Activated T-helper 1 cell treated with anti-CD3 and anti-CD28 coated beads, Interleukin-12 subunit alpha, Interleukin-12 subunit beta, Interleukin-2, Interleukin-4 antibody, amounts not matched to agents 30 ng/mL and 10 ng/mL and 1 ng/mL, durations not matched to agents 14 hours and 24 hours and 36 hours (primary cell): ENCODE data around the gene CPXM1. TPM values are rescaled to one million over a fixed set of nuclear protein-coding genes. Genes with fewer than 3 reads are reported as not detected.

ENCODE experiments used
- DNase-seq: peaks from one replicate; pipeline ENCODE4 v3.0.0; 2021; ENCODE audit warnings: low spot score
- H3K27ac Mint-ChIP-seq: one replicate; pipeline ENCODE4 v1.8.0; 2021; ENCODE audit warnings: mild to moderate bottlenecking, mixed read lengths
- H3K27me3 Mint-ChIP-seq: one replicate; pipeline ENCODE4 v1.8.0; 2022; ENCODE audit warnings: mild to moderate bottlenecking, moderate library complexity, mixed read lengths; ENCODE audit not compliant: insufficient read depth
- H3K36me3 Mint-ChIP-seq: one replicate; pipeline ENCODE4 v1.8.0; 2021; ENCODE audit warnings: low read depth, mixed read lengths
- H3K4me1 Mint-ChIP-seq: one replicate; pipeline ENCODE4 v1.8.0; 2021; ENCODE audit warnings: low read depth, mixed read lengths
- H3K4me3 Mint-ChIP-seq: one replicate; pipeline ENCODE4 v1.8.0; 2021; ENCODE audit warnings: mild to moderate bottlenecking, moderate library complexity, mixed read lengths
- H3K9me3 Mint-ChIP-seq: one replicate; pipeline ENCODE4 v1.8.0; 2021; ENCODE audit warnings: mixed read lengths
- intact Hi-C: fragments of 100-400 bp; cut with micrococcal nuclease; formaldehyde crosslinking; loops from one replicate; pipeline ENCODE4 v1.15.1; 2024
- total RNA-seq: library from RNA; stranded (reverse); gene quantifications from 2 replicates; pipeline ENCODE4 v1.2.3, GENCODE V29; 2022

The CPXM1 gene
- total RNA-seq, 1 donor from 2014 or later: 0.31 TPM

DNA sequence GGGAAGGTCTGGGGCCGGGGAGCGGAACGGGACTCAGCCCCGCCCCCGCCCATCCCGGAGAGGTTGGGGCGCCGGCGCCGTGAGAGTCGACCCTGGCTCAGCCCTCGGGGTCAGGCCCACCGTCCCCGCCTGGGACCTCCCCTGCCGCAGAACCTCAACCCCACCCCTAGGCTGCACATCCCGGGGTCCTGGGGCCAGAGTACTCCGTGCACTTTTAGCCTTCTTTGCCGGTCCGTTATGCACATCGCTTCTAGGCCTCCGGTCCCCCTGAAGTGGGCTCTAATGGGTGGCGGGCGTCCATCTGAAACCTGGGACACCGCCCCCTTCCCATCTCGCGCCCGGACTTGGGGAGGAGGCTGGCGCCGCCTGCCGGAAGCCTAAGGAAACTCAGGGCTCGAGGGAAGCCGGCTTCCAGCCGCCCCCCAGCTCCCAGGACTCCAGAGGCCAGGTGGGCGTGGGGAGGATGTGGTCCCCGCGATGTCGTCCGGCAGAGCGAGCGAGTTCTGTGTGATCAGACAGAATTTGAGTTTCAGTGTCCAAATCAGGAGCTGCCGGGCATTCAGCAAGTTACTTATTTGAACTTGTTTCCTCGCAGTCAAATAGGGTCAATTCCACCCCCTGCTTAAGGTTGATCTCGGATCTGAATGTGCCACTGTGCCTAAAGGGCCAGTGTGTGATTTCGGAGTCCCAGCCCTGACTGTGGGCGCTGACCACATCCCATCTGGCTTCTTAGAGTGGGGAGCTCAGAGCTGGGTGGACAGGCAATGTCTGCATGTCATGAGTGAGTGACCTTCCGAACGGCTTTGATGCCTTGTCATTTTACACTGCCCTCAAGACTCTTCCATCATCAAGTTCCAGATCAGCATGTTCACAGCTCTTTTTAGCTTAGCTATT, 47.6 kb downstream of the CPXM1 start:
- no peak for DNase-seq
- Mint-ChIP-seq H3K27me3 (peaks cover 43% of the 10 kb centered on the region), H3K27ac (no peak overlapping the region), H3K4me1 (peaks cover 22% of the 10 kb centered on the region), H3K4me3 (peak overlapping the region; percentile 79), H3K9me3 (no peaks in the 10 kb centered on the region), H3K36me3 (peaks cover 2% of the 10 kb centered on the region)
- intact Hi-C loops: loop anchor here (1.0 to 5.0 kb wide), 5 partner anchors 65 to 259 kb away; partner anchors contain the start of gene PTPRA

DNA sequence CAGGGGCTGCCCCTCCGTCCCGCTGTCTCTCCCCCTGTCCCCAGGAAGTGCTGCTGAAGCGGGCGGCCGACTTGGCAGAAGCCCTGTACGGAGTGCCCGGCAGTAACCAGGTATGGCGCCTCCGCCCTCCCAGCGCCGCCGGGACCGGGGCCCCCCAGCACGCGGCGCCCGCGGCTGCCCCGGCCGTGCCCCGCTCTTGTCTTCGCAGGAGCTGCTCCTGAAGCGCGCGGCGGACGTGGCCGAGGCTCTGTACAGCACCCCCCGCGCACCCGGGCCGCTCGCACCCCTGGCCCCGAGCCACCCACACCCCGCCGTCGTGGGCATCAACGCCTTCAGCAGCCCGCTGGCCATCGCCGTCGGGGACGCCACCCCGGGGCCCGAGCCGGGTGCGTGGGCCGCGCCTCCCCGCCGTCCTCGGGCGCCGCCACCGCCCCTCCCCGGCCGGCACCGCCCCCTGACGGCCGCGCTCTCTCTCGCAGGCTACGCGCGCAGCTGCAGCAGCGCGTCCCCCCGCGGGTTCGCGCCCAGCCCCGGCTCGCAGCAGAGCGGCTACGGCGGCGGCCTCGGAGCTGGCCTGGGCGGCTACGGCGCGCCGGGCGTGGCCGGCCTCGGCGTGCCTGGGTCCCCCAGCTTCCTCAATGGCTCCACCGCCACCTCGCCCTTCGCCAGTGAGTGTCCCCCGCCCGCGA, 48.4 kb downstream of the CPXM1 start:
- DNase-seq: peak; percentile 43
- Mint-ChIP-seq H3K27ac (no peak overlapping the region), H3K9me3 (no peaks in the 10 kb centered on the region), H3K27me3 (peaks cover 48% of the 10 kb centered on the region), H3K36me3 (peaks cover 2% of the 10 kb centered on the region), H3K4me1 (peaks cover 22% of the 10 kb centered on the region), H3K4me3 (no peak overlapping the region)
- intact Hi-C loops: loop anchor here (1.0 to 5.0 kb wide), 6 partner anchors 9 to 260 kb away; partner anchors contain the start of gene PTPRA

DNA sequence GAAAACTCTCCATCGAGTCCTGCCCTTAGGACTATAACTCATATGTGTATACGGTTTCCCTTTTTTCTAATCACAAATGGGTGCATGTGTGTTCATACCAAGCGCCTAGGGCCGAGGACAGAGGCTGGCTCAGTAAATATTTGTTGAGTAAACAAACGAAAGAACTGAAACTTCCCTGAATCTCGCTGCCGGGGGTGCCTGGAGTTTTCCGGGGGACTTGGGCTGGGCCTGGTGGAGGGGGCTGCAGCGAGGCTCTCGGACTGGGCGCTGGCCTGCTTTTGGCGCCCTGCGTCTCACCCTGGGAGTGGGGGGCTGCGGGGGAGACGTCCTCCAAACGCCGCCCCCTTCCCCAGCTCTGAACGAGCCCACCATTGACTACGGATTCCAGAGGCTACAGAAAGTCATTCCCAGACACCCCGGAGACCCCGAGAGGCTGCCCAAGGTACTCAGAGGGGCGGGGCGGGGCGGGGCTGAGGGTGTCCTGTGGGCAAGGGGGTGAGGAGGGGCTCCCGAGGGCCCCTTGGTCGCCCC, 49.0 kb downstream of the CPXM1 start:
- peaks cover 22% of the 10 kb centered on the region for H3K4me1 Mint-ChIP-seq

DNA sequence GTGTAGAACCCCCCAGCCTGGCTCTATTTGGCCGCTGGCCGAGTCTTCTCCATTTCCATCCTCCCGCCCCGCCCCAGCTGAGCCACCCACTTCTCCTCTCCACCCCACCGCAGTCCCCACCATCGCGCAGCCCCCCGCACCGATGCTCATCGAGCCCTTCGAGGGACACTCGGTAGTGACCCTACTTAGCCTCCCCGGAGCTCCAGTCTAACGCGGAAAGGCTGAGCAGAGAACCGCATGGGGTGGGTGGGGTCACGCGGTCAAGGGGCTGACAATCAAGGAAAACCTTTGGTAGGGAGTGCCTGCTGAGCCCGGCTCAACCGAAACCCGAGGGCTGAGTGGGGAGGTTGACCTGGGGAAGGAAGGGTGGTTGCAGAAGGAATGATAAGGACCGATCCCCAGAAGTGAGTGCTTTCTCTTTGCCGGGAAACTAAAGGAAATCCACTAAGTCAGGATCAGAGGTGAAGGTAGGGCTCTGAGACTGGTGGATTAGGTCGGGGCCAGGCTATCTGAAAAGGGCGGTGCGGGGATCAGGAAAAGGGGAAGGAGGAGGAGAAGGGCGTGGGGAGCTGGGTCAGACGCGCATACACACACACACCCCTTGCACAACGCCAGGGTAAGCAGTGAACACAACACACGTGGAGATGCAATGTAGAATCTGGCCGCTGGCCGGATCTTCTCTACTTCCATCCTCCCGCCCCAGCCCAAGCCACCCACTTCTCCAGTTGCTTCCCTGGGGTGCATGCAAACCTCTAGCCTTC, 49.8 kb downstream of the CPXM1 start:
- peak overlapping the region; percentile 63 for H3K4me3 Mint-ChIP-seq
- H3K27me3 Mint-ChIP-seq: peaks cover 48% of the 10 kb centered on the region
- no peak for DNase-seq
- intact Hi-C loops: loop anchor here (1.0 to 5.0 kb wide), 3 partner anchors 7 to 262 kb away; no protein-coding TSS in a partner anchor
- H3K9me3 Mint-ChIP-seq: no peaks in the 10 kb centered on the region
- H3K4me1 Mint-ChIP-seq: peaks cover 22% of the 10 kb centered on the region
- peak overlapping the region; percentile 1 for H3K27ac Mint-ChIP-seq
- H3K36me3 Mint-ChIP-seq: no peaks in the 10 kb centered on the region

More for the DNA sequence above, 49.0 kb downstream of the CPXM1 start:
- Mint-ChIP-seq H3K9me3 (no peaks in the 10 kb centered on the region), H3K4me3 (peak overlapping the region; percentile 28), H3K36me3 (peaks cover under 1% of the 10 kb centered on the region), H3K27ac (no peak overlapping the region), H3K27me3 (peaks cover 48% of the 10 kb centered on the region)
- DNase-seq: no peak
- intact Hi-C loops: loop anchor here (1.0 to 5.0 kb wide), 3 partner anchors 8 to 261 kb away; no protein-coding TSS in a partner anchor

DNA sequence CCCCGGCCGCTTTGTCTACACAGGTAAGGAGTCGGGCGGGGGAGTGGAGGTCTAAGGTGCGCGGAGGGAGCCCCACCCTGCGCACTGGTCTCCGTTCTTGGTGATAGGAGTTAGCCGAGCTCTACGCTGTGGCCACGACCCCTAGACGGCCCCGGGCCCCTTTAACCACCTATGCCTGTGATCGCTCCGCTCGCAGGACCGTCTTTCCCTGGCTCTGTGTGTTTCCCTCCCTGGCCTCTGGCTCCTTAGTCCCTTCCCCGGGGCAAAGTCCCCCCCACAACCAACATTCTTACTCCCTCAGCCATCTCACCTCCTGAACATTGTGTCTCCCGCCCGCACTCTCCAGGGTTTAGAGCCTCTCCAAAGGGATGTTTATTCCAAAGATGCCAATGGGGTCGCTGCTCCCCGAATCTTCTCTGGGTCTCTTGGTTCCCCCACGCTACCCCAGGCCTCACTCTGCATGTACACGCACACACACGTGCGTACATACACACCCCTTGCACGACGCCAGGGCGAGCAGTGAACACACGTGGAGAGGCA, 50.4 kb downstream of the CPXM1 start:
- peaks cover 46% of the 10 kb centered on the region for H3K27me3 Mint-ChIP-seq
- intact Hi-C loops: loop anchor here (5.0 kb wide), 2 partner anchors 228 to 262 kb away; no protein-coding TSS in a partner anchor

DNA sequence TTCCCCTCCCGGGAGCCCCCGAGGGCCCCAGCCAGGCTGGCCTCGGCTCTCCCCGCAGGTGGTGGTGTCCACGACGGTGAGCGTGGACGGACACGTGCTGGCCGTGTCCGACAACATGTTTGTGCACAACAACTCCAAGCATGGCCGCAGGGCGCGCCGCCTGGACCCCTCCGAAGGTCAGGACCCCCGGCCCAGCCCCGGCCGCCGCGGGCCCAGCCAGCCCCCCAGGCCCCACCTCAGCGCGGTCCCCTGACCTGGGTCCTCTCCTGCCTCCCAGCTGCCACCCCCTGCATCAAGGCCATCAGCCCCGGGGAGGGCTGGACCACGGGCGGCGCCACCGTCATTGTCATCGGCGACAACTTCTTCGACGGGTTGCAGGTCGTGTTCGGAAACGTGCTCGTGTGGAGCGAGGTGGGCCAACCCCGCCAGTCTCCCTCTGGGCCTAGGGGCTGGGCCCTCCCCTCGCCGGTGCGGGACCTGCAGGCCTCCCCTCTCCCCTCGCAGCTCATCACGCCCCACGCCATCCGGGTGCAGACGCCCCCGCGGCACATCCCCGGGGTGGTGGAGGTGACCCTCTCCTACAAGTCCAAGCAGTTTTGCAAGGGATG, 51.0 kb downstream of the CPXM1 start:
- Mint-ChIP-seq H3K27ac (no peak overlapping the region), H3K27me3 (peaks cover 44% of the 10 kb centered on the region)
- no peak for DNase-seq

More for the DNA sequence above, 50.4 kb downstream of the CPXM1 start:
- Mint-ChIP-seq H3K4me1 (peaks cover 22% of the 10 kb centered on the region), H3K4me3 (no peak overlapping the region), H3K36me3 (no peaks in the 10 kb centered on the region), H3K9me3 (no peaks in the 10 kb centered on the region), H3K27ac (no peak overlapping the region)
- no peak for DNase-seq

DNA sequence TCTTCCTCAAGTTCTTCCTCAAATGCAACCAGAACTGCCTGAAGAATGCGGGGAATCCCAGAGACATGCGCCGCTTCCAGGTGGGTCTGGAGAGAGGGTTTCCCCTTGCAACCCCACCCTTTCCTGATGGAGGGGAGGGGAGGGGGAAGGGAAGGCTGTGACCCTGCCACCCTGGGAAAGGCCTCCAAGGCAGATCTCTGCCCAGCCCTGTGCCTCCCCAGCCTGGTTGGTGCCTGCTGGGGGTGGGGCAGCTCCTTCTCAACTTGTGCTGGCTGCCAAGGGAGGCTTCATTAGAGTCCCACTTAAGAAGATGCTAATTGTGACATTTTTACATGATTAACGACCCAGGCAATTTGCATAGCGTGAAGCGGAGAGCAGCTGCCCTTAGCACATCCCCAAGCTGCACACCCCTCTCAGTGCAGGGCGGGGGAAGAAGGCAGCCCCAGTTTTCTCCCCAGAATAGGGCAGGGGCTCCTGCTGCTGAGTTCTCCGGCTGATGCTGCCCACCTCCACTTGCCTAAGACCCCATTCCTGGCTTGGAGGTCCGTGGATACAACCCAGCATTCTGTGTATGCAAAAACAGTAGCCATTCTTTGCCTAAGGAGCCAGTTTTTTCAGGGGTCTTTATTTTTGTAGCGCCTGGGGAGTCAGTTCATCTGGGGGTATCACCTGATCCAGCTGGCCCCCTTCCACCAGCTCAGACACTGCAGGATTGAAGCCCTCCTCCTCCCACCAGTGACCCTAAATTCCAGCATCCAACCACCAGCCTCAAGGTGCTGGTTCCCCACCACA, 51.7 kb downstream of the CPXM1 start:
- Mint-ChIP-seq H3K27ac (no peak overlapping the region), H3K9me3 (no peaks in the 10 kb centered on the region), H3K36me3 (no peaks in the 10 kb centered on the region), H3K27me3 (peaks cover 38% of the 10 kb centered on the region), H3K4me3 (no peak overlapping the region), H3K4me1 (peaks cover 21% of the 10 kb centered on the region)
- no peak for DNase-seq
- intact Hi-C loops: no loop called here

More for the DNA sequence above, 51.0 kb downstream of the CPXM1 start:
- H3K9me3 Mint-ChIP-seq: no peaks in the 10 kb centered on the region
- H3K4me1 Mint-ChIP-seq: peaks cover 22% of the 10 kb centered on the region
- H3K36me3 Mint-ChIP-seq: no peaks in the 10 kb centered on the region
- intact Hi-C loops: no loop called here
- H3K4me3 Mint-ChIP-seq: no peak overlapping the region

DNA sequence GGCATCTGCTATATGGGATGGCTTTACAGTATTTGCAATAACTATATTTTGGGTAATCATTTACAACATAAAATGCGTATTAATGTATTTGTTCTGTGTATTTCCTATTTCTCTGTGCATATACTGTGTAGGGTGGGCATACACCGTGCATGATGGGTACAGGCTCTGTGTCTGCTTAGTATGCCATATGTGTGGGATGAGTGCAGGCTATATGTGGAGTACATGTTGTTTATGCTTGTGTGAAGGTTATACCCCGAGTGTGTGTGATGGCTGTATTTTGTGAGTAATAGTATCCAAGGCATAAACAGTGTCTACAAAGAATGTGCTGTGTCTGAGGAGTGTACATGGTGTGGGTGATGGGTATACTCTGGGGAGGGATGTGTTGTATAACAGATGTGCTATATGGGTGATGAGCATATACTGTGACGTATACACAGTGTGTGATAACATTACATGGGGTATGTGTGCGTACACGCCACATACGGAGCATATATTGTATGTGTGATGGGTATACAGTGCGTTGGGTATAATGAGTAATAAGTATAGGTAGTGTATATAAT, 52.7 kb downstream of the CPXM1 start:
- H3K4me1 Mint-ChIP-seq: peaks cover 19% of the 10 kb centered on the region
- H3K9me3 Mint-ChIP-seq: no peaks in the 10 kb centered on the region
- H3K27ac Mint-ChIP-seq: no peak overlapping the region
- no peak overlapping the region for H3K4me3 Mint-ChIP-seq
- peaks cover 3% of the 10 kb centered on the region for H3K36me3 Mint-ChIP-seq
- intact Hi-C loops: no loop called here
- DNase-seq: no peak
- peaks cover 38% of the 10 kb centered on the region for H3K27me3 Mint-ChIP-seq

DNA sequence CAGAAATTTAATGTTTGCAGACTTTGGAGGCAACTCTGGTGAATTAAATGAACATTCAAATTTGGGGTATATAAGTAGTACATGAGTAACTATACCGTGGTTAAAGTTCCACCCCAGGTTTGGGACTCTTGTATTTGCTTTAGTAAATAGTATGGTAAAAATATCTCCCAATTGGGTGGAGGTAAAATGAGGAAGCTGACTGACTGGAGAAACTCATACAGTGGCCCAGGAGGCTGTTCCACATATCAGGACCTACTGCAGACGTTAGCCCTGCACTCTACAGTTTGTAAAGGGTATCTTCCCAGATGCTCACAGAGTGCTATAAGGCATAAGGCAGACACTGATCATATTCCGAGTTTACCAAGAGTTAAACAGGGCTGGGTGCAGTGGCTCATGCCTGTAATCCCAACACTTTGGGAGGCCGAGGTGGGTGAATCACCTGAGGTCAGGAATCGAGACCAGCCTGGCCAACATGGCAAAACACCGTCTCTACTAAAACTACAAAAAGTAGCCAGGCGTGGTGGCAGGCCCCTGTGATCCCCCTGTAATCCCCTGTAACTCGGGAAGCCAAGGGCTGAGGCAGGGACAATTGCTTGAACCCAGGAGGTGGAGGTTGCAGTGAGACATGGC, 53.7 kb downstream of the CPXM1 start:
- Mint-ChIP-seq H3K9me3 (no peaks in the 10 kb centered on the region), H3K4me3 (no peak overlapping the region), H3K4me1 (peaks cover 27% of the 10 kb centered on the region), H3K27ac (no peak overlapping the region), H3K27me3 (peaks cover 36% of the 10 kb centered on the region), H3K36me3 (peaks cover 3% of the 10 kb centered on the region)
- intact Hi-C loops: no loop called here
- no peak for DNase-seq

DNA sequence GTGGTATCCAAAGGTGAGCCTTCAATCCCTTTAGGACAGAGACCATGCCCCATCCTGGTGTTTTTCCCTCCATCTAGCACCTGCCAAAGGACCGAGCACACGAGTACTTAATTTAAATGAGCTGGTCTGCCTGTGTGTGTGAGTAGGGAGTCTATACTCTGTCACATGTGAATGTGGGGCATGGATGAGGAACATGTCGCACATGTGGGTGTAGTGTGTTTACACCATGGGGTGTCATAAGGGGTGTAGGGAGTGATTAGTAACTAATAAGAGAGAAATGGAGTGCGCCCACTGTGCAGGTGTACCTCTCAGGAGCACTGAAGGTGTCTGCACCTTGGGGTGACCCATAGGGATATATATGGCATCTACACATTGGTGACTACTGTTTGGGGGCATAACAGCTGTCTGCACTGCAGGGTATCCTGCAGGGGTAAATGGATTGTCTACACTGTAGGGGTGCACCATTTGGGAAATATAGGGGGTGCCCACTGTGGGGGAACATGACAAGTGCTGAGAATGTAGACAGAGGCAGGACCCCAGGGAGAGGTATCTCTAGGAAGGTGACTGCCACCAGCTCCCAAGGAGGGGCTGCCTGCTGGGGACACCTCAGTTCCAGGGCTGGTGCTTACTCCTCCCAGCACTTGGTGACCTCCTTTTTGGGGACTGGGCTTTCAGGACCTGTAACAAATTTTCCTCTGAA, 54.3 kb downstream of the CPXM1 start:
- Mint-ChIP-seq H3K4me3 (no peak overlapping the region), H3K4me1 (peaks cover 31% of the 10 kb centered on the region), H3K27ac (no peak overlapping the region), H3K36me3 (peaks cover 3% of the 10 kb centered on the region), H3K27me3 (peaks cover 34% of the 10 kb centered on the region), H3K9me3 (no peaks in the 10 kb centered on the region)
- intact Hi-C loops: no loop called here
- DNase-seq: no peak
